ENCODE results near the gene RAB1A. TPM values are rescaled to one million over a fixed set of nuclear protein-coding genes. Genes with fewer than 3 reads are reported as not detected.

The RAB1A gene
- total and polyA plus RNA-seq, 2 experiments from 2014 or later: 94.8 to 172 TPM

DNA sequence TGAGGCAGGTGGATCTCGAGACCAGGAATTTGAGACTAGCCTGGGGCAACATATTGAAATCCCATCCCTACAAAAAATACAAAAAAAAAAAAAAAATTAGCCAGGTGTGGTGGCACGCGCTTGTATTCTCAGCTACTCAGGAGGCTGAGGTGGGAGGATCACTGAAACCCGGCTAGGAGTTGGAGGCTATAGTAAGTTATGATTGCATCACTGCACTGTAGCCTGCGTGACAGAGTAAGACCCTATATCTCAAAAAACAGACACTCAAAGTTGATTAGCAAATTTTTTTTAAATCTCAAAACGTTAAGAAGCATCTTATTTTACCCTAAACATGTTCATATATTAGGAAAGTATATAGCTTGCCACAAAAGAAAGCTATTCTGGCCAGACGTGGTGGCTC is 7.6 kb downstream of the RAB1A start (continued):
- TF ChIP-seq, protein P1, sequence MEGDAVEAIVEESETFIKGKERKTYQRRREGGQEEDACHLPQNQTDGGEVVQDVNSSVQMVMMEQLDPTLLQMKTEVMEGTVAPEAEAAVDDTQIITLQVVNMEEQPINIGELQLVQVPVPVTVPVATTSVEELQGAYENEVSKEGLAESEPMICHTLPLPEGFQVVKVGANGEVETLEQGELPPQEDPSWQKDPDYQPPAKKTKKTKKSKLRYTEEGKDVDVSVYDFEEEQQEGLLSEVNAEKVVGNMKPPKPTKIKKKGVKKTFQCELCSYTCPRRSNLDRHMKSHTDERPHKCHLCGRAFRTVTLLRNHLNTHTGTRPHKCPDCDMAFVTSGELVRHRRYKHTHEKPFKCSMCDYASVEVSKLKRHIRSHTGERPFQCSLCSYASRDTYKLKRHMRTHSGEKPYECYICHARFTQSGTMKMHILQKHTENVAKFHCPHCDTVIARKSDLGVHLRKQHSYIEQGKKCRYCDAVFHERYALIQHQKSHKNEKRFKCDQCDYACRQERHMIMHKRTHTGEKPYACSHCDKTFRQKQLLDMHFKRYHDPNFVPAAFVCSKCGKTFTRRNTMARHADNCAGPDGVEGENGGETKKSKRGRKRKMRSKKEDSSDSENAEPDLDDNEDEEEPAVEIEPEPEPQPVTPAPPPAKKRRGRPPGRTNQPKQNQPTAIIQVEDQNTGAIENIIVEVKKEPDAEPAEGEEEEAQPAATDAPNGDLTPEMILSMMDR (conservative IDR thresholded peaks at IDR 0.05; ENCODE audit: low read depth in 2 of 2): no peak
- TF ChIP-seq, protein P2, sequence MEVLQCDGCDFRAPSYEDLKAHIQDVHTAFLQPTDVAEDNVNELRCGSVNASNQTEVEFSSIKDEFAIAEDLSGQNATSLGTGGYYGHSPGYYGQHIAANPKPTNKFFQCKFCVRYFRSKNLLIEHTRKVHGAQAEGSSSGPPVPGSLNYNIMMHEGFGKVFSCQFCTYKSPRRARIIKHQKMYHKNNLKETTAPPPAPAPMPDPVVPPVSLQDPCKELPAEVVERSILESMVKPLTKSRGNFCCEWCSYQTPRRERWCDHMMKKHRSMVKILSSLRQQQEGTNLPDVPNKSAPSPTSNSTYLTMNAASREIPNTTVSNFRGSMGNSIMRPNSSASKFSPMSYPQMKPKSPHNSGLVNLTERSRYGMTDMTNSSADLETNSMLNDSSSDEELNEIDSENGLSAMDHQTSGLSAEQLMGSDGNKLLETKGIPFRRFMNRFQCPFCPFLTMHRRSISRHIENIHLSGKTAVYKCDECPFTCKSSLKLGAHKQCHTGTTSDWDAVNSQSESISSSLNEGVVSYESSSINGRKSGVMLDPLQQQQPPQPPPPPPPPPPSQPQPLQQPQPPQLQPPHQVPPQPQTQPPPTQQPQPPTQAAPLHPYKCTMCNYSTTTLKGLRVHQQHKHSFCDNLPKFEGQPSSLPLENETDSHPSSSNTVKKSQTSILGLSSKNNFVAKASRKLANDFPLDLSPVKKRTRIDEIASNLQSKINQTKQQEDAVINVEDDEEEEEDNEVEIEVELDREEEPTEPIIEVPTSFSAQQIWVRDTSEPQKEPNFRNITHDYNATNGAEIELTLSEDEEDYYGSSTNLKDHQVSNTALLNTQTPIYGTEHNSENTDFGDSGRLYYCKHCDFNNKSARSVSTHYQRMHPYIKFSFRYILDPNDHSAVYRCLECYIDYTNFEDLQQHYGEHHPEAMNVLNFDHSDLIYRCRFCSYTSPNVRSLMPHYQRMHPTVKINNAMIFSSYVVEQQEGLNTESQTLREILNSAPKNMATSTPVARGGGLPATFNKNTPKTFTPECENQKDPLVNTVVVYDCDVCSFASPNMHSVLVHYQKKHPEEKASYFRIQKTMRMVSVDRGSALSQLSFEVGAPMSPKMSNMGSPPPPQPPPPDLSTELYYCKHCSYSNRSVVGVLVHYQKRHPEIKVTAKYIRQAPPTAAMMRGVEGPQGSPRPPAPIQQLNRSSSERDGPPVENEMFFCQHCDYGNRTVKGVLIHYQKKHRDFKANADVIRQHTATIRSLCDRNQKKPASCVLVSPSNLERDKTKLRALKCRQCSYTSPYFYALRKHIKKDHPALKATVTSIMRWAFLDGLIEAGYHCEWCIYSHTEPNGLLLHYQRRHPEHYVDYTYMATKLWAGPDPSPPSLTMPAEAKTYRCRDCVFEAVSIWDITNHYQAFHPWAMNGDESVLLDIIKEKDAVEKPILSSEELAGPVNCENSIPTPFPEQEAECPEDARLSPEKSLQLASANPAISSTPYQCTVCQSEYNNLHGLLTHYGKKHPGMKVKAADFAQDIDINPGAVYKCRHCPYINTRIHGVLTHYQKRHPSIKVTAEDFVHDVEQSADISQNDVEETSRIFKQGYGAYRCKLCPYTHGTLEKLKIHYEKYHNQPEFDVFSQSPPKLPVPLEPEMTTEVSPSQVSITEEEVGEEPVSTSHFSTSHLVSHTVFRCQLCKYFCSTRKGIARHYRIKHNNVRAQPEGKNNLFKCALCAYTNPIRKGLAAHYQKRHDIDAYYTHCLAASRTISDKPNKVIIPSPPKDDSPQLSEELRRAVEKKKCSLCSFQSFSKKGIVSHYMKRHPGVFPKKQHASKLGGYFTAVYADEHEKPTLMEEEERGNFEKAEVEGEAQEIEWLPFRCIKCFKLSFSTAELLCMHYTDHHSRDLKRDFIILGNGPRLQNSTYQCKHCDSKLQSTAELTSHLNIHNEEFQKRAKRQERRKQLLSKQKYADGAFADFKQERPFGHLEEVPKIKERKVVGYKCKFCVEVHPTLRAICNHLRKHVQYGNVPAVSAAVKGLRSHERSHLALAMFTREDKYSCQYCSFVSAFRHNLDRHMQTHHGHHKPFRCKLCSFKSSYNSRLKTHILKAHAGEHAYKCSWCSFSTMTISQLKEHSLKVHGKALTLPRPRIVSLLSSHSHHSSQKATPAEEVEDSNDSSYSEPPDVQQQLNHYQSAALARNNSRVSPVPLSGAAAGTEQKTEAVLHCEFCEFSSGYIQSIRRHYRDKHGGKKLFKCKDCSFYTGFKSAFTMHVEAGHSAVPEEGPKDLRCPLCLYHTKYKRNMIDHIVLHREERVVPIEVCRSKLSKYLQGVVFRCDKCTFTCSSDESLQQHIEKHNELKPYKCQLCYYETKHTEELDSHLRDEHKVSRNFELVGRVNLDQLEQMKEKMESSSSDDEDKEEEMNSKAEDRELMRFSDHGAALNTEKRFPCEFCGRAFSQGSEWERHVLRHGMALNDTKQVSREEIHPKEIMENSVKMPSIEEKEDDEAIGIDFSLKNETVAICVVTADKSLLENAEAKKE (CRISPR knock-in tag; IDR thresholded peaks at IDR 0.05): no peak

DNA sequence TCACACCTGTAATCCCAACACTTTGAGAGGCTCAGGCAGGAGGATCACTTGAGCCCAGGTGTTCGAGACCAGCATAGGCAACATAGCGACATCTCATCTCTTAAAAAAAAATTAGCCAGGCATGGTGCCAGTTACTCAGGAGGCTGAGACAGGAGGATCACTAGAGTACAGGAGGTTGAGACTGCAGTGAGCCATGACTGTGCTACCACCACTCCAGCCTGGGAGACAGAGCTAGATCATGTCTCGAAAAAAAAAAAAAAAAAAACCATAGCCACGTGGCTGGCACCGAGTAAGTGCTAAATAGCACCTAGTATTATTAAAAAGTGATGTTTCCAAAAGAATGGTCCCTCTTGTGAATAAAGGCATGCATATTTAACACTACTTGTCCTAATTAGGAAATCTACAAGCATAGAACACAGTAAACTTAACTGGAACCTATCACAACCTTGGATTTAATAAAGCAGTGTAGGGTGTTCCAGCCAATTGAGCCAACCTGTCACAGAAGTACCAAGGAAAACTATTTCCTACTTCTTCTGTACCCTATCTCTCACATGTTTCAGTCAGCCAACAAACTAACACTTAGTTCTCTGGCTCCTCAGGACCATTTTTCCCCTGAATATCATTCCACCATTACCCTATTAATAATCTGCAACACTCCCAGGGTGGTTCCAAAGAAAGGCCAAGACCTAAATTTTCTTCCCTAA is 8.8 kb downstream of the RAB1A start:
- H2AFZ ChIP-seq: no peak overlapping the region
- no peak overlapping the region; the same call in 1 of the 2 replicates for H3K27ac Mint-ChIP-seq
- peaks cover 70% of the 10 kb centered on the region for H4K20me1 ChIP-seq (replicated peaks; ENCODE audit: insufficient read depth)
- peaks cover 100% of the 10 kb centered on the region for H3K79me2 ChIP-seq (replicated peaks; ENCODE audit: insufficient read depth)
- DNase-seq (ENCODE audit: low spot score) (no peak), ATAC-seq (no peak)
- peaks cover 9% of the 10 kb centered on the region for H3K27me3 Mint-ChIP-seq (ENCODE audit: insufficient read depth, low read depth, poor library complexity)
- H3K27me3 ChIP-seq (ENCODE audit: insufficient read depth): no peaks in the 10 kb centered on the region
- peaks cover 9% of the 10 kb centered on the region for H3K4me1 Mint-ChIP-seq
- H3K36me3 Mint-ChIP-seq (ENCODE audit: low read depth): no peaks in the 10 kb centered on the region
- no peaks in the 10 kb centered on the region for H3K36me3 ChIP-seq (ENCODE audit: insufficient read depth)
- H3K4me3 Mint-ChIP-seq: no peak overlapping the region
- no peak overlapping the region for H3K4me2 ChIP-seq
- no peak overlapping the region for H3K27ac ChIP-seq (ENCODE audit: low read depth)
- no peaks in the 10 kb centered on the region for H3K9me3 Mint-ChIP-seq
- H3K4me3 ChIP-seq: no peak overlapping the region
- H3K4me1 ChIP-seq (ENCODE audit: insufficient read depth): peaks cover 20% of the 10 kb centered on the region
- no peaks in the 10 kb centered on the region for H3F3A ChIP-seq (replicated peaks; ENCODE audit: low read depth)
- H3K9me2 ChIP-seq (ENCODE audit: insufficient read depth): no peaks in the 10 kb centered on the region
- no peak for TF ChIP-seq ETS1 (IDR thresholded peaks at IDR 0.05)
- TF ChIP-seq, protein P2 (CRISPR knock-in tag; IDR thresholded peaks at IDR 0.05): no peak
- no peak for TF ChIP-seq EZH2phosphoT487 (IDR thresholded peaks at IDR 0.05; ENCODE audit: unreplicated experiment)
- TF ChIP-seq ZNF331 (CRISPR knock-in tag; IDR thresholded peaks at IDR 0.05; ENCODE audit: low read depth): no peak

All from GM23338 (cell line).